Measurements from ENCODE around the gene HTR7.
A peak's percentile ranks its signal among the peaks of the same experiment; 100 is the strongest.

HTR7 gene

DNA sequence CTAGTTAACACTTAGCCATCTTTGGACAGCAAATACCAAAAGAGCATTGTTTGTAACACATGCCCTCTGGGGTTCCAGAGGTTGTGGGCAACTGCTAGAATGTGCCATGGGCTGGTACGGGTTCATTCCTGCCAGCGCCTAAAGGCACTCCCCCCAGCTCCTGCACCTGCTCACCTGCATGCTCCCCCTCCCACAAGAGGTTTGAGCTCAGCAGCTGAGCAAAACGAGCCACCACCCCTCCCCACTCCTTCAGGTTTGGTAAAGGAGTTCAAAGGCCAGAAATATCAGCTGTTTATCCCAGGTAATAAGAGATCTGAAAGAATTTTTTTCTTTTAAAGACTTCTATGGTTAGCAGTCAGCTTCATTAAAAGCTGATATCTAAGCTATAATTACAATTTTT lies 53.5 kb downstream of the HTR7 start:
- no peak for DNase-seq (ENCODE audit: low read depth)

DNA sequence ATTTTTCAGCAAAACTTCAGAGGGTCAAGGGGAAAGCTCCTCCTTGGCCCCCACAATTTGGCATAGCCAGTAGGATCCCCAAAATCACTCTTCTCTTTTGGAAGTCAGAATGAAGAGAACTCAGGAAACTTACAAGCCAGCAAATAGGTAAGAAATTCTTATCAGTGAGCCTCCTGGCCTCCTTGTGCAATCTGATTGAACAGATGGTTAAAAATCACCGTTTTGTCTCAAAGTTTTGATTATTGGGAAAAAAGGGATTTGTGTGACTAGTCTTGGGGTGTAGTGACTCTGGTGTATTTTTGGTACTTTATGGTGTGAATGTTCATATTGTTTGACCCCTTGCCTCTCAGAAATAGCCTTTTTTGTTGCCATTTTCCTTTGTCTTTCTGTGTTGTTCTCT lies 56.2 kb downstream of the HTR7 start:
- no peak for DNase-seq (ENCODE audit: low read depth)

GRCh38 chr10:90800232-90800796 lies 57.5 kb downstream of the HTR7 start:
- DNase-seq (ENCODE audit: low read depth) = no peak

- DNase-seq (ENCODE audit: low read depth) = no peak
Measured at GRCh38 chr10:90799172-90799571, 58.7 kb downstream of the HTR7 start.

DNA sequence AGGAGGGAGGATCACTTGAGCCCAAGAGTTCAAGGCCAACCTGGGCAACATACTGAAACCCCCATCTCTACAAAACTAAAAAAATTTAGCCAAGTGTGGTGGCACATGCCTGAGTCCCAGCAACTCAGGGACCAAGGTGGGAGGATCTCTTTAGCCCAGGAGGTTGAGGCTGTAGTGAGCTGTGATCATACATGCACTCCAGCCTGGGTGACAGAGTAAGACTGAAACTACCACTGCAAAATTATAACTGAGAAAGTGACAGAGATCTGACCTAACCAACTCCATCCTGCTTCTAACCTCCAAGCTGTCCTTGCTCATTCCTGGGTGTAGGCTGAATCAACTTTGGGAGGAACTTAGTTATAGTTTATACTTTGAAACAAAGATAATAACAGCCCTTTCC lies 59.4 kb downstream of the HTR7 start:
- DNase-seq (ENCODE audit: low read depth) = no peak

- no peak for DNase-seq (ENCODE audit: low read depth)
Measured at GRCh38 chr10:90790422-90790821, 67.4 kb downstream of the HTR7 start.

GRCh38 chr10:90788968-90789367 lies 68.9 kb downstream of the HTR7 start:
- DNase-seq (ENCODE audit: low read depth) = no peak

- no peak for DNase-seq (ENCODE audit: low read depth)
Measured at GRCh38 chr10:90788199-90788491, 69.7 kb downstream of the HTR7 start.

DNA sequence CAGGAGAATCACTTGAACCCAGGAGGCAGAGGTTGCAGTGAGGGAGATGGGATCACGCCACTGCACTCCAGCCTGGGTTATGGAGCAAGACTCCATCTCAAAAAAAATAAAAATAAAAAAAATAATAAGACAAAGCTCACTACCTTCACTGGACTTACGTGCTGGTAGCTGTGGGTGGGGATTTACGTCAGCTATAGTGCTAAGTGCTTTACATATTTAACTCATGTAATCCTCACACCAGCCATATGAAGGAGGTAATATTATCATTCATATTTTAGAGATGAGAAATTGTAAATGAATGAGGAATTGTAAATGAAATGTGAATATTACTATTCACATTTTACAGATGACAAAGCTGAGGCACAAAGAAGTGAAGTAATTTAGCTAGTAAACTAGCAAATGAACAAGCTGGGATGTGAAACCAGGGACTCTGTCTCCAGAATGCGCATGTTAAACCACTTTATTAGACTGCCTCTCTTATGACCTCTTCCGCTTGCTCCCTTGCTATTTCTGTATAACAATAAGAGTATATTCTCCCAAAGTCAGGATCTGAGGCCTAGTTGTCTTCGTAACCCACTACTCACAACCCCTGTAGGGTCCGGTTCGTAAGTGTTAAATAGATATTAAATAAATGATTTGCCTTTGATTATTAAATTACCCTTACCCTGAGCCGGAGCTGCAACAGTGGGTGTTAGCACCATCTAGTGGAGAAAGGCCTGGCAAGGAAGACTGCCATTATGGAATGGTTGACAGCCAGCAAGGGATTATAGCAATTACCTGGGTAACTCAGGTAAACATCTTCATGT lies 70.2 kb downstream of the HTR7 start:
- DNase-seq (ENCODE audit: low read depth) = no peak

GRCh38 chr10:90785782-90786181 lies 72.1 kb downstream of the HTR7 start:
- DNase-seq (ENCODE audit: low read depth) = no peak

- no peak for DNase-seq (ENCODE audit: low read depth)
Measured at GRCh38 chr10:90784771-90785170, 73.1 kb downstream of the HTR7 start.

GRCh38 chr10:90780488-90780887 lies 77.4 kb downstream of the HTR7 start:
- DNase-seq (ENCODE audit: low read depth) = no peak

DNA sequence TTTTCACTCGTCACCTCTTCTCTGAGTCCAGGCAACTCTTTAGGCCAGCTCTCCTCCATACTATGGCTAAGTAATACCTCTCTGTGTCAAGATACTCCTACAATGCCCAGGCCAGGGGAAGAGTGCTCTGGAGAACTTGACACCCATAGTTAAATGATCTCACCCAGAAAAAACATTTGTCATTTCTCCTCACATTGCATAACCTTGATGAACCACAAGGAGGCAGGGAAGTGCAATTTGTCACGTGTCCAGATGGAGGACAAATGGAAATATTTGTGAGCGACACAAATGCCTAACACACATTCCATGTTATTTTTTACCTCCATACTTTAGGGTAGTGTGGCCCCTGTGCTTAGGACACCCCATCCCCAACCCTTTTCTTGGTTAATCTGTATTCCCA lies 78.3 kb downstream of the HTR7 start:
- DNase-seq (ENCODE audit: low read depth) = no peak

DNA sequence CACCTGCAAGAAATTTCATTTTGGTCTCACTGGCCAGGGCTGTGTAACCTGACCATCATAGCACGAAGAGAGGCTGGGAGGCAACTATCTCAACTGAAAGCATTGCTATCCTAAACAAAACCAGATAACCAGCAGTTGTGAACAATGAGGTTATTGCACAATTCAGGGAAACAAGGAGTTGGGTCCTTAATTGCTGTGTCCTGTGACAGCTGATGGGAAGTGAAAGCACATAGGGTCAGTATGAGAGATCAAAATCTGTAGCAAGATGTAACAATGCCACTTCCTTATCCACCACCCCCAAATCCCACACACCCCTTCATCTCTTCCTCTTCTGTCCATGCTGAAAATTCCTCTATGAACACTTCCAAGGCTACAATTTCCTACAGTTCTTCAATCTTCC lies 80.2 kb downstream of the HTR7 start:
- no peak for DNase-seq (ENCODE audit: low read depth)

- DNase-seq (ENCODE audit: low read depth) = no peak
Measured at GRCh38 chr10:90775351-90776028, 82.3 kb downstream of the HTR7 start.

- no peak for DNase-seq (ENCODE audit: low read depth)
Measured at GRCh38 chr10:90769946-90770841, 87.6 kb downstream of the HTR7 start.

GRCh38 chr10:90751107-90751997 lies 106.5 kb downstream of the HTR7 start:
- peak; percentile 12 for DNase-seq (ENCODE audit: low read depth)

- no peak for DNase-seq (ENCODE audit: low read depth)
Measured at GRCh38 chr10:90746829-90747228, 111.0 kb downstream of the HTR7 start.

- DNase-seq (ENCODE audit: low read depth) = no peak
Measured at GRCh38 chr10:90745565-90745964, 112.3 kb downstream of the HTR7 start.

GRCh38 chr10:90743291-90743690 lies 114.5 kb downstream of the HTR7 start:
- DNase-seq (ENCODE audit: low read depth) = no peak

GRCh38 chr10:90741926-90742565 lies 115.8 kb downstream of the HTR7 start:
- DNase-seq (ENCODE audit: low read depth) = no peak

All from stimulated activated CD8-positive, alpha-beta memory T cell treated with anti-CD3 and anti-CD28 coated beads, Interleukin-4, amount 100 ng/mL, for 24 hours (primary cell).